HepG2 (cell line): Measurements from ENCODE around the gene DAPK3. TPM values are rescaled to one million over a fixed set of nuclear protein-coding genes. Genes with fewer than 3 reads are reported as not detected.

Experiments
- CBX2 ChIP-seq, 2 experiments: fragments of 200-600 bp in 1 of 2; sonication (generic); formaldehyde crosslinking in 1 of 2; IDR thresholded peaks; 2 replicates each; pipeline versions ENCODE4 v1.7.0 to v1.8.1; 2018 to 2022; ENCODE audit warnings: low read depth in 2 of 2, low read length in 1 of 2, mild to moderate bottlenecking in 1 of 2, missing genetic modification reagents in 1 of 2
- FOXA3 ChIP-seq: IDR thresholded peaks from 2 replicates; pipeline ENCODE4 v1.6.1; 2016; ENCODE audit warnings: missing genetic modification reagents, missing compliant biosample characterization
- KLF13 ChIP-seq: sonication (generic); formaldehyde crosslinking; IDR thresholded peaks from 2 replicates; pipeline ENCODE4 v1.4.0; 2020; ENCODE audit warnings: mild to moderate bottlenecking, missing genetic modification reagents
- MYC ChIP-seq: sonication (generic); formaldehyde crosslinking; IDR thresholded peaks from 2 replicates; pipeline ENCODE4 v1.9.0; 2021; ENCODE audit warnings: missing genetic modification reagents, borderline replicate concordance
- TFDP1 ChIP-seq: IDR thresholded peaks from 2 replicates; pipeline ENCODE4 v1.6.1; 2016; ENCODE audit warnings: missing compliant biosample characterization, missing genetic modification reagents, borderline replicate concordance
- ZBTB25 ChIP-seq: IDR thresholded peaks from 2 replicates; pipeline ENCODE4 v1.6.1; 2018; ENCODE audit warnings: missing genetic modification reagents
- ZMYM3 ChIP-seq: sonication (generic); formaldehyde crosslinking; IDR thresholded peaks from 2 replicates; pipeline ENCODE4 v1.5.1; 2020; ENCODE audit warnings: mild to moderate bottlenecking, missing genetic modification reagents
- ZNF337 ChIP-seq: sonication (generic); formaldehyde crosslinking; IDR thresholded peaks from 2 replicates; pipeline ENCODE4 v1.5.1; 2020; ENCODE audit warnings: missing genetic modification reagents, low read depth, mild to moderate bottlenecking, borderline replicate concordance
- ZNF510 ChIP-seq: sonication (generic); formaldehyde crosslinking; IDR thresholded peaks from 2 replicates; pipeline ENCODE4 v1.4.0; 2020; ENCODE audit warnings: low read depth, mild to moderate bottlenecking, missing genetic modification reagents
- ZNF546 ChIP-seq: sonication (generic); formaldehyde crosslinking; conservative IDR thresholded peaks from 2 replicates; pipeline ENCODE4 v1.8.1; 2023; ENCODE audit warnings: mild to moderate bottlenecking, missing genetic modification reagents
- polyA plus RNA-seq, 8 experiments: library from polyadenylated mRNA; depleted of rRNA in 3 of 8; stranded (reverse) in 7 of 8; unstranded in 1 of 8; fragments of >200 nt; fragmentation: Illumina TruSeq in 4 of 8; extraction: Trizol in 4 of 8; gene quantifications; 2 replicates each; pipeline versions ENCODE4 v1.2.1 to v1.2.3, GENCODE V29; 2011 to 2016; ENCODE audit warnings: low read depth in 4 of 8, missing spikeins in 1 of 8, mixed read lengths in 1 of 8; ENCODE audit not compliant: insufficient read depth in 1 of 8
- total RNA-seq, 5 experiments: library from RNA; depleted of rRNA; stranded (reverse); fragments of >200 nt; fragmentation: Illumina TruSeq; extraction: Trizol; gene quantifications; 2 replicates each; pipeline ENCODE4 v1.2.3, GENCODE V29; 2016; ENCODE audit warnings: low read depth in 1 of 5
- TF ChIP-seq, protein P1 (sequence below): IDR thresholded peaks from 2 replicates; pipeline ENCODE4 v1.4.0; 2020; ENCODE audit warnings: mild to moderate bottlenecking, missing genetic modification reagents
- TF ChIP-seq, protein P2 (sequence below): sonication (generic); formaldehyde crosslinking; IDR thresholded peaks from one replicate; pipeline ENCODE4 v1.5.1; 2020; ENCODE audit warnings: mild to moderate bottlenecking, missing genetic modification reagents; ENCODE audit errors: not compliant biosample characterization

The DAPK3 gene
- total and polyA plus RNA-seq, 2 of the 13 experiments (the other 11 are each of a cell fraction or from before 2014, with no cell fraction given) = 30.5 to 37.3 TPM

- TF ChIP-seq, protein P1, sequence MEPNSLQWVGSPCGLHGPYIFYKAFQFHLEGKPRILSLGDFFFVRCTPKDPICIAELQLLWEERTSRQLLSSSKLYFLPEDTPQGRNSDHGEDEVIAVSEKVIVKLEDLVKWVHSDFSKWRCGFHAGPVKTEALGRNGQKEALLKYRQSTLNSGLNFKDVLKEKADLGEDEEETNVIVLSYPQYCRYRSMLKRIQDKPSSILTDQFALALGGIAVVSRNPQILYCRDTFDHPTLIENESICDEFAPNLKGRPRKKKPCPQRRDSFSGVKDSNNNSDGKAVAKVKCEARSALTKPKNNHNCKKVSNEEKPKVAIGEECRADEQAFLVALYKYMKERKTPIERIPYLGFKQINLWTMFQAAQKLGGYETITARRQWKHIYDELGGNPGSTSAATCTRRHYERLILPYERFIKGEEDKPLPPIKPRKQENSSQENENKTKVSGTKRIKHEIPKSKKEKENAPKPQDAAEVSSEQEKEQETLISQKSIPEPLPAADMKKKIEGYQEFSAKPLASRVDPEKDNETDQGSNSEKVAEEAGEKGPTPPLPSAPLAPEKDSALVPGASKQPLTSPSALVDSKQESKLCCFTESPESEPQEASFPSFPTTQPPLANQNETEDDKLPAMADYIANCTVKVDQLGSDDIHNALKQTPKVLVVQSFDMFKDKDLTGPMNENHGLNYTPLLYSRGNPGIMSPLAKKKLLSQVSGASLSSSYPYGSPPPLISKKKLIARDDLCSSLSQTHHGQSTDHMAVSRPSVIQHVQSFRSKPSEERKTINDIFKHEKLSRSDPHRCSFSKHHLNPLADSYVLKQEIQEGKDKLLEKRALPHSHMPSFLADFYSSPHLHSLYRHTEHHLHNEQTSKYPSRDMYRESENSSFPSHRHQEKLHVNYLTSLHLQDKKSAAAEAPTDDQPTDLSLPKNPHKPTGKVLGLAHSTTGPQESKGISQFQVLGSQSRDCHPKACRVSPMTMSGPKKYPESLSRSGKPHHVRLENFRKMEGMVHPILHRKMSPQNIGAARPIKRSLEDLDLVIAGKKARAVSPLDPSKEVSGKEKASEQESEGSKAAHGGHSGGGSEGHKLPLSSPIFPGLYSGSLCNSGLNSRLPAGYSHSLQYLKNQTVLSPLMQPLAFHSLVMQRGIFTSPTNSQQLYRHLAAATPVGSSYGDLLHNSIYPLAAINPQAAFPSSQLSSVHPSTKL (CRISPR knock-in tag) = 0 out of 2 replicates have a peak, but pooled peaks have one; percentile 23
- TF ChIP-seq TFDP1 = peak; percentile 84; the same call in 1 of the 2 replicates
- no peak for TF ChIP-seq CBX2 (IDR thresholded peaks at IDR 0.05; ENCODE audit: low read depth, low read length)
- TF ChIP-seq CBX2 (CRISPR knock-in tag; IDR thresholded peaks at IDR 0.05; ENCODE audit: low read depth) = 0 out of 2 replicates have a peak, but pooled peaks have one; percentile 14
- peak; percentile 18; the same call in 1 of the 2 replicates for TF ChIP-seq FOXA3
- 0 out of 2 replicates have a peak, but pooled peaks have one; percentile 71 for TF ChIP-seq KLF13 (CRISPR knock-in tag)
- TF ChIP-seq ZMYM3 (CRISPR knock-in tag) = peak; percentile 81
- 0 out of 2 replicates have a peak, but pooled peaks have one; percentile 31 for TF ChIP-seq ZBTB25 (CRISPR knock-in tag)
- TF ChIP-seq ZNF337 (CRISPR knock-in tag) = no peak
- no peak; the same call in 1 of the 2 replicates for TF ChIP-seq ZNF546
- TF ChIP-seq, protein P2, sequence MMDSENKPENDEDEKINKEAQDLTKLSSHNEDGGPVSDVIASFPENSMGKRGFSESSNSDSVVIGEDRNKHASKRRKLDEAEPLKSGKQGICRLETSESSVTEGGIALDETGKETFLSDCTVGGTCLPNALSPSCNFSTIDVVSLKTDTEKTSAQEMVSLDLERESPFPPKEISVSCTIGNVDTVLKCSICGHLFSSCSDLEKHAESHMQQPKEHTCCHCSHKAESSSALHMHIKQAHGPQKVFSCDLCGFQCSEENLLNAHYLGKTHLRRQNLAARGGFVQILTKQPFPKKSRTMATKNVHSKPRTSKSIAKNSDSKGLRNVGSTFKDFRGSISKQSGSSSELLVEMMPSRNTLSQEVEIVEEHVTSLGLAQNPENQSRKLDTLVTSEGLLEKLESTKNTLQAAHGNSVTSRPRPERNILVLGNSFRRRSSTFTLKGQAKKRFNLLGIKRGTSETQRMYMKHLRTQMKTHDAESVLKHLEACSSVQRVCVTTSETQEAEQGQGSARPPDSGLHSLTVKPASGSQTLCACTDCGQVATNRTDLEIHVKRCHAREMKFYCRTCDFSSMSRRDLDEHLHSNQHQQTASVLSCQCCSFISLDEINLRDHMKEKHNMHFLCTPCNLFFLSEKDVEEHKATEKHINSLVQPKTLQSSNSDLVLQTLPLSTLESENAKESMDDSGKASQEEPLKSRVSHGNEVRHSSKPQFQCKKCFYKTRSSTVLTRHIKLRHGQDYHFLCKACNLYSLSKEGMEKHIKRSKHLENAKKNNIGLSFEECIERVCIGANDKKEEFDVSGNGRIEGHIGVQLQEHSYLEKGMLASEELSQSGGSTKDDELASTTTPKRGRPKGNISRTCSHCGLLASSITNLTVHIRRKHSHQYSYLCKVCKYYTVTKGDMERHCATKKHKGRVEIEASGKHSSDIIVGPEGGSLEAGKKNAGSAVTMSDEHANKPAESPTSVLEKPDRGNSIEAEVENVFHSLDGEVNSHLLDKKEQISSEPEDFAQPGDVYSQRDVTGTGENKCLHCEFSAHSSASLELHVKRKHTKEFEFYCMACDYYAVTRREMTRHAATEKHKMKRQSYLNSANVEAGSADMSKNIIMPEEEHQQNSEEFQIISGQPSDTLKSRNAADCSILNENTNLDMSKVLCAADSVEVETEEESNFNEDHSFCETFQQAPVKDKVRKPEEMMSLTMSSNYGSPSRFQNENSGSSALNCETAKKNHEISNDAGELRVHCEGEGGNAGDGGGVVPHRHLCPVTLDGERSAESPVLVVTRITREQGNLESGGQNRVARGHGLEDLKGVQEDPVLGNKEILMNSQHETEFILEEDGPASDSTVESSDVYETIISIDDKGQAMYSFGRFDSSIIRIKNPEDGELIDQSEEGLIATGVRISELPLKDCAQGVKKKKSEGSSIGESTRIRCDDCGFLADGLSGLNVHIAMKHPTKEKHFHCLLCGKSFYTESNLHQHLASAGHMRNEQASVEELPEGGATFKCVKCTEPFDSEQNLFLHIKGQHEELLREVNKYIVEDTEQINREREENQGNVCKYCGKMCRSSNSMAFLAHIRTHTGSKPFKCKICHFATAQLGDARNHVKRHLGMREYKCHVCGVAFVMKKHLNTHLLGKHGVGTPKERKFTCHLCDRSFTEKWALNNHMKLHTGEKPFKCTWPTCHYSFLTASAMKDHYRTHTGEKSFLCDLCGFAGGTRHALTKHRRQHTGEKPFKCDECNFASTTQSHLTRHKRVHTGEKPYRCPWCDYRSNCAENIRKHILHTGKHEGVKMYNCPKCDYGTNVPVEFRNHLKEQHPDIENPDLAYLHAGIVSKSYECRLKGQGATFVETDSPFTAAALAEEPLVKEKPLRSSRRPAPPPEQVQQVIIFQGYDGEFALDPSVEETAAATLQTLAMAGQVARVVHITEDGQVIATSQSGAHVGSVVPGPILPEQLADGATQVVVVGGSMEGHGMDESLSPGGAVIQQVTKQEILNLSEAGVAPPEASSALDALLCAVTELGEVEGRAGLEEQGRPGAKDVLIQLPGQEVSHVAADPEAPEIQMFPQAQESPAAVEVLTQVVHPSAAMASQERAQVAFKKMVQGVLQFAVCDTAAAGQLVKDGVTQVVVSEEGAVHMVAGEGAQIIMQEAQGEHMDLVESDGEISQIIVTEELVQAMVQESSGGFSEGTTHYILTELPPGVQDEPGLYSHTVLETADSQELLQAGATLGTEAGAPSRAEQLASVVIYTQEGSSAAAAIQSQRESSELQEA (CRISPR knock-in tag) = peak; percentile 71
- no peak for TF ChIP-seq ZNF510 (CRISPR knock-in tag)
- peak; percentile 79 for TF ChIP-seq MYC (CRISPR knock-in tag)
Observed at GRCh38 chr19:4007021-4007835, 36.3 kb upstream of the DAPK3 start, which contains the start of gene PIAS4 (continued).
